GM19351 (cell line): ENCODE measurements around the gene NECTIN1.
"Not testable (repeated sequence)": the region's sequence is repeated elsewhere in the genome, so short reads cannot be mapped to it uniquely, and the experiment has no call there.

Source experiments
- ATAC-seq: cut with Tn5 transposase; IDR thresholded peaks from one replicate; pipeline ENCODE4 v1.9.1; 2021; ENCODE audit warnings: mild to moderate bottlenecking, moderate library complexity; ENCODE audit not compliant: unreplicated experiment

NECTIN1 gene

GRCh38 chr11:119623682-119624081, 105.3 kb downstream of the NECTIN1 start:
- no peak for ATAC-seq

DNA sequence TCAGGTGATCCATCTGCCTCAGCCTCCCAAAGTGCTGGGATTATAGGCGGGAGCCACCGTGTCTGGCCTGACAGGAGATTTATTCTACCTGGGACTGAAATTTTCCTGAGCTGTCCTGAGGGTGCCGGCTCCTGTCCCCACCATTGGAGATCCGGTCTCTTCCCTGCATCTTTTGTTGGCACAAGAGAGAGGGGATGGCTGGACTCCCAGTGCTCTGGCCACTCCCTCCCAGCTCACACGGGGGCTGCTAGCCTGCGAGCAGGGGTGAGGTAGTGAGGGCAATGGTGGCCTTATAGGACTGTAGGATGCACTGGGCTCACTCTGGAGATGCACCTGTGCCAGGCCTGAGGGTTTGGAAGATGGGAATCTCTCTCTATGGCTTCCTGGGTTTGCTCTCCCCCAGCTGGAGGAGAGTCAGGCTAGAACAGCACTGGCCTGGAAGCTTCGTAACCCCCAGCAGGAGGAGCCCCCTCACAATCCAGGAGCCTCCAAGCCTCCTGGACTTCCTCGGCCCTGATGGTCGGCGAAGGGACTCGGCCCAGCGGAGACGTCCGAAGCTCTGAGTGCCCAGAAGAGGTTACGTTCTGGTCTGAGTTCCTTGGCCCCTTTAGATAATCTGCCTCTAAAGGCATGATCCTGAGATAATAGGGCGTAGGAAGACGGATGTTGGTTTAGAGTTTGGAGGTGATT, 106.4 kb downstream of the NECTIN1 start:
- no peak for ATAC-seq

DNA sequence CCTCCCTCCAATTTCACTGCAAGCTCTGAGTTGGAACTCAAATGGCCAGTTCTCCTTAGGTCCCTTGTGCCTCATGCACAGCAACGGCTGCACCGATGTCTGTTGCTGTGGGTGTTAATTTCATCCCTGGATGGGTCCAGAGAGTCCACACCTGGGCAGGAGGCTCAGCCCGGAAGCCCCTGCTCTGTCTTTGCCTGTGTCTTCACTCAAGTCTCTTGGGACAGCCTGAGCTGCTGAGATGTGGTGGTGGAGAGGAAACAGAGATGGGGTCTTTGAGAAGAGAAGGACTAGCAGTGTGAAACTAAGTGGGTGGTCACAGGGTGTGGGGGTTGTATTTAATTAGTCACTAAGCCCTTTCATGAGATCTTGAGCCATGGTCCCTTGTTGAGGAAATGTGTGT, 109.3 kb downstream of the NECTIN1 start:
- no peak for ATAC-seq

- no peak for ATAC-seq
These were observed 110.6 kb downstream of the NECTIN1 start for GRCh38 chr11:119618208-119618909.

- ATAC-seq: no peak
These were observed 111.7 kb downstream of the NECTIN1 start for GRCh38 chr11:119617340-119617713.

GRCh38 chr11:119616586-119617339, 112.2 kb downstream of the NECTIN1 start:
- ATAC-seq: no peak

- no peak for ATAC-seq
These were observed 113.2 kb downstream of the NECTIN1 start for GRCh38 chr11:119615882-119616196.

GRCh38 chr11:119615003-119615881, 113.8 kb downstream of the NECTIN1 start:
- ATAC-seq: no peak

DNA sequence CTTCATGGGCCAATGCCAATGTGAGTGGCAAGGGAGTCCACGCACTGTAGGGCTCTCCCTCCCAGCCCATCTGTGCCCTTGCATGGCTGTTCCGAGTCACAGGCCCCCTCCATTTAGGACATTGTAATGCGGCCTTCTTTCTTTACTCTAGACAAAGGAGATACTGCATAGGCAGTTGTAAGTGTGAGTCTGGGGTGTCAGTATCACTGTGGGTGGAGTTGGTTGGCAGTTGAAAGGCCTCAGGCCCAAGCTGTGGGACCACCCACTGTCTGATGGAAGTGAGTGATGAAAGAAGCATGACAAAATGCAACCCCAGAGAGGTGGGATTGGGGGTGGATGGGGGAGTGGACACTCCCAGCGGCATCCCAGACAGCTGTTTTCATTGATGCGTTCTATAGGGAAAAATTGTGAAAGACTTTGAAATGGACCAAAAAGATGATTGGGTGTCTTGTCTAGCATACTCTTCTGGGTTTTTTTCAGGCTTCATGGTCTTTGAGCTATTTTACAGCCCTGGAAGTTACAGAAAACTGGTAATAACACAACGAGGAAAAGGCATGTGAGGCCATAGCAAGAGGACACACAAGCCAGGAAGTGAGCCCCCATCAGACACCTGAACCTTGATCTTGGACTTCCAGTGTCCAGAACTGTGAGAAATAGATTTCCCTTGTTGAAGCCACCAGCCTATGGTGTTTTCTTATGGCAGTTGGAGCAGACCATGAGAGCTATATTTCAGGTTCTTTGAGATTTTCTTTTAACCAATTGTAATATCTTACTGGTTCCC, 114.6 kb downstream of the NECTIN1 start:
- ATAC-seq: no peak

DNA sequence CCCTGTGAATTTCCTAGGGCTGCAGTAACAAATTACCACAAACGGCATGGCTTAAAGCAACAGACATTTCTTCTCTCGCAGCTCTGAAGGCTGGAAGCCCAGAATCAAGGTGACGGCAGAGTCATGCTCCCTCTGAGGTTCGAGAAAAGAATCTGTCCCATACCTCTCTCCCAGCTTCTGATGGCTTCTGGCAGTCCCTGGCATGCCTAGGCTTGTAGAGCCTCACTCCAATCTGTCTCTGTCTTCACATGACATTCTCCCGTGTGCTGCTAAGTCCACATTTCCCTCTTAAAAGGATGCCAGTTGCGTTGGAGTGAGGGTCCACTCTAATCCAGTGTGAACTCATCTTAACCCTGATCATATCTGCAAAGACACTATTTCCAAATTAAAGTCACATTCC, 116.2 kb downstream of the NECTIN1 start:
- ATAC-seq: no peak

- ATAC-seq: no peak
These were observed 118.1 kb downstream of the NECTIN1 start for GRCh38 chr11:119610836-119611426.

- no peak for ATAC-seq
These were observed 120.2 kb downstream of the NECTIN1 start for GRCh38 chr11:119608781-119609180.

GRCh38 chr11:119608201-119608600, 120.8 kb downstream of the NECTIN1 start:
- ATAC-seq: no peak

DNA sequence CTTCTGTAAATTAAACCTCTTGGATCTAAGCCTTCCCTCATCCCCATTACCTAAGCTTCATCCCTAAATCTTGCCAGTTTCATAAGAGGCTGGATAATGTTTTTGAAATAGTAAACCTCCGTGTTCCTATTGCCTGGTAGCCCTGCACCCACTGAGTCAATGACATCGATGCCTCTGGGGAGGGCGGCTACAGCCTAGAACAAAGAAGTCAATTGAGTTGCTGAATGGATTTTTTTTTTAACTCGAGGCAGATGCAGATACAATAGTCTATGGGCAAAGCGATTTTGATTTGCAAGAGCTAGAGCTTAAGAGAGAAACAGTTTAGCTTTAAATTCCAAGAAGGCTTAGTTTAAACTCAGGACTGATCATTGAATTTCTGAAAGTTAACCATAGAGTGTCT, 121.3 kb downstream of the NECTIN1 start:
- no peak for ATAC-seq

DNA sequence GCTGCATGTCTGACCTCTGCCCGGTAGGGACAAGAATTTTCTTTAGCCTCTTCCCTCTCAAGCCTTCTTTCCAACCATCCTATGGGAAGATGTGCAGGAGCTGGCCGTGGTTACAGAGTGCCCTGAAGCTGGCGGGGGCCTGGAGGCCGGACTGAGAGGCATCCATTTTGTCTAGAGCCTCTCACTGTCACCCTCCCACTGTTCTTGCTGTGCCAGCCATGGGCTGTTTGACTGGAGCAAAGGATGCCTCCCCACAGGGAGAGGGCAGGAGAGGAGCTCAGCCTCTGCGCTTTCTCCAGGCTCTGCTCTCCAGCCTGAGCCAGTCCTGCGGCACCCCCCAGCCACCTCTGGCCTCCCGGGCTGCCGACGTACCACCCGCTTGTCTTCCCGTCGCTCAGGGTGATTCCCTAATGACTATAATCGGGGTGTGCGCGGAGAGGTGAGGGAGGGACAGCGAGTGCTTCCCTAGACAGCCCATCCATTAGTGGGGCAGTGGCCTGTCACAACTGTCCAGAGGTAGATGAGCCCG, 123.8 kb downstream of the NECTIN1 start:
- ATAC-seq: no peak

DNA sequence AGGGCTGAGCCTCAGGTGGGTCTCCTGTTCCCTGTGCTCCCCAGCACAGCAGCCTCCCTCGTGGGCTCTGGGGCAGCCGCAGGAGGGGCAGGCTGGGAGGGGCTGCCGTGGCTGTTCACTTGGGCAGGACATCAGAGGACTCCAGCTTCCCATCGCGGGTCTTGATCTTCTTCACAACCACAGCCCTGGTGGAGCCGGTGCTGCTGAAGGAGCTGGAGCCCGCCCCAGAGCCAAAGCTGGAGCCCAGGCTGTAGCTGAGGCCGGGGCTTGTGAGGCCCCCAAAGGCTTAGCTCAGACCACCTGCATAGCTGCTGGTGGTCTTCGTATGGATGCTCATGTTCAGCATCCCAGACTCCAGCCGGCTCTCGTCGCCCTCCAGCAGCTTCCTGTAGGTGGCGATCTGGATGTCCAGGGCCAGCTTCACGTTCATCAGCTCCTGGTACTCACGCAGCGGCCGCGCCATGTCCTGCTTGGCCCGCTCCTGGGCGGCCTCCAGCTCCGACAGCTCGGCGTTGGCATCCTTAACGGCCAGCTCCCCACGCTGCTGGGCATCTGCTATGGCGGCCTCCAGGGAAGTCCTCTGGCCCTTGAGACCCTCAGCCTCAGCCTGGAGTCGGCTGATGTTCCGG, 126.1 kb downstream of the NECTIN1 start:
- ATAC-seq: no peak

- no peak for ATAC-seq
These were observed 129.0 kb downstream of the NECTIN1 start for GRCh38 chr11:119599864-119600541.

- ATAC-seq: not testable (repeated sequence)
These were observed 133.1 kb downstream of the NECTIN1 start for GRCh38 chr11:119595941-119596340.
